GM12891 (cell line): ENCODE measurements around the gene PEX11B.

Experiments used
- PAX5 ChIP-seq: IDR thresholded peaks from 2 replicates; pipeline ENCODE4 v1.6.1; 2011; ENCODE audit warnings: low read length, moderate library complexity, mild to moderate bottlenecking; ENCODE audit not compliant: insufficient read depth, severe bottlenecking
- POLR2A ChIP-seq: IDR thresholded peaks from 2 replicates; pipeline ENCODE4 v1.6.1; 2011; ENCODE audit warnings: low read depth, low read length, control low read depth
- POLR2AphosphoS5 ChIP-seq: IDR thresholded peaks from 2 replicates; pipeline ENCODE4 v1.6.1; 2011; ENCODE audit warnings: low read depth, low read length, control low read depth

DNA sequence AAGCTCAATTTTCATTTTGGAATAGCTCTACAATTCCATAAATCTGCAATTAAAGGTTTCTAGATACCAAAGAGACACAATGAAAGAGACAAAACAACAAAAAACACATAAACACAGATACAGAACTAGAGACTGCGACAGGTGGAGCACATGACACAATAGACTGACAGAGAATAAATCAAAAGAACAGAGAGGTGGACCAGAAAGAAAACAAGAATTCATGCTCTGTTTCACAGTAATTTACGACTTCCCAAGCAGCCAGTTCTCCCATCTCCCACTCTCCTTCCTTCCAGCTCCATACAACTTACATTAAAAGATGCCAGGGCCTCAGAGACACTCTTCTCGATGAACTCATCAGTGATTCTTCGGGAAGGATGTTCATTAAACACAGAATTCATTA, 23.9 kb upstream of the PEX11B start:
- TF ChIP-seq POLR2AphosphoS5 (no peak), PAX5 (no peak), POLR2A (no peak)
